ENCODE results near the gene ASTN2.
"Not testable (repeated sequence)": the region's sequence is repeated elsewhere in the genome, so short reads cannot be mapped to it uniquely, and the experiment has no call there.

ASTN2 gene

DNA sequence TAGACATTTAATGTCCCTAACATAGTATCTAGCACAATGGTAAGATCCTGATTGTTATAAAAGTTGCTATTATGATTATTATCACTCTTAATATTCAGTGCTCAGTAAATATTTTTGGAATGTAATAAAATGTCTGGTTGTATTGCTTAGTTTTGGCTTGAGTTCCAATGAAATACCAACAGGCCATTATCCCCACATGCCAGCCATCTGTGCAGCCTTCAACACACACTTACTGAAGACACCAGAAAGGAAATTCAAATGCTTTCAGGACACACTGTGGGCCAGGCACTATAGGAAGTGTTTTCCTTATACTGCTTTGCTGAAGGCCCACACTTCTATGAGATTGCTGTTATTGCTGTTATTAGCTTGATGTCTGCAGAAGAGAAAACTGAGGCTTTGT is 570.2 kb downstream of the ASTN2 start:
- H3K36me3 ChIP-seq (replicated peaks) = no peaks in the 10 kb centered on the region
- H3K27ac ChIP-seq = no peak overlapping the region
- in situ Hi-C loops (cut with HindIII; ENCODE audit: low pct_ligation_motif_present, low sequenced_read_pairs) = no loop called here
- no peak overlapping the region for H3K4me3 ChIP-seq (ENCODE audit: low read depth, low read length)
- no peak for DNase-seq
- H3K27me3 ChIP-seq (replicated peaks) = no peaks in the 10 kb centered on the region
- TF ChIP-seq, protein P1, sequence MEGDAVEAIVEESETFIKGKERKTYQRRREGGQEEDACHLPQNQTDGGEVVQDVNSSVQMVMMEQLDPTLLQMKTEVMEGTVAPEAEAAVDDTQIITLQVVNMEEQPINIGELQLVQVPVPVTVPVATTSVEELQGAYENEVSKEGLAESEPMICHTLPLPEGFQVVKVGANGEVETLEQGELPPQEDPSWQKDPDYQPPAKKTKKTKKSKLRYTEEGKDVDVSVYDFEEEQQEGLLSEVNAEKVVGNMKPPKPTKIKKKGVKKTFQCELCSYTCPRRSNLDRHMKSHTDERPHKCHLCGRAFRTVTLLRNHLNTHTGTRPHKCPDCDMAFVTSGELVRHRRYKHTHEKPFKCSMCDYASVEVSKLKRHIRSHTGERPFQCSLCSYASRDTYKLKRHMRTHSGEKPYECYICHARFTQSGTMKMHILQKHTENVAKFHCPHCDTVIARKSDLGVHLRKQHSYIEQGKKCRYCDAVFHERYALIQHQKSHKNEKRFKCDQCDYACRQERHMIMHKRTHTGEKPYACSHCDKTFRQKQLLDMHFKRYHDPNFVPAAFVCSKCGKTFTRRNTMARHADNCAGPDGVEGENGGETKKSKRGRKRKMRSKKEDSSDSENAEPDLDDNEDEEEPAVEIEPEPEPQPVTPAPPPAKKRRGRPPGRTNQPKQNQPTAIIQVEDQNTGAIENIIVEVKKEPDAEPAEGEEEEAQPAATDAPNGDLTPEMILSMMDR (IDR thresholded peaks at IDR 0.05; ENCODE audit: low read depth, low read length, missing control alignments) = no peak

- no peaks in the 10 kb centered on the region for H3K27me3 ChIP-seq (replicated peaks)
- H3K36me3 ChIP-seq (replicated peaks) = no peaks in the 10 kb centered on the region
- in situ Hi-C loops (cut with HindIII; ENCODE audit: low pct_ligation_motif_present, low sequenced_read_pairs) = no loop called here
- no peak overlapping the region for H3K4me3 ChIP-seq (ENCODE audit: low read depth, low read length)
- no peak overlapping the region for H3K27ac ChIP-seq
- no peak for DNase-seq
- TF ChIP-seq, protein P1 (IDR thresholded peaks at IDR 0.05; ENCODE audit: low read depth, low read length, missing control alignments) = no peak
Observed at GRCh38 chr9:116843863-116844620, 570.8 kb downstream of the ASTN2 start.

DNA sequence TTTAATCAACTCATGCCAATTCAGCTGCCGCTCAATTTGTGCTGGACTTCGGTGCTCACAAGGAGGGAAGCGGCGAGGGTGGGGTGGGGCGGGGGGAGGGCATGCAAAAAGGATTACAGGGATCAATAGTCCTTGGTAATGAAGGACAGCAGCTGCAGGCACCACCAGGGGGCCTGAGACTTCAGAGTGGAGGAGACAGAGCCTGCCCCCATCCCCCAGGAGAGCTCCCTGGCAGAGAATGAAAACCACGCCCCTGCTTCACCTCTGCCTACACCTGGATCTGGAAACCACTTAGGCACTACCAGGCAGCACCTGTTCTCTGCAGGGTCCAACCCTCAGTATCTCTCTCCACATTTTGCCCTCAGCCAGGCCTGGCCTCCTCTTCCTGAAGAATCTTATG is 572.2 kb downstream of the ASTN2 start:
- in situ Hi-C loops (cut with HindIII; ENCODE audit: low pct_ligation_motif_present, low sequenced_read_pairs) = no loop called here
- Histone ChIP-seq H3K4me3 (ENCODE audit: low read depth, low read length) (no peak overlapping the region), H3K36me3 (replicated peaks) (no peaks in the 10 kb centered on the region), H3K27ac (no peak overlapping the region), H3K27me3 (replicated peaks) (no peaks in the 10 kb centered on the region)
- DNase-seq = no peak
- TF ChIP-seq, protein P1 (IDR thresholded peaks at IDR 0.05; ENCODE audit: low read depth, low read length, missing control alignments) = no peak

DNA sequence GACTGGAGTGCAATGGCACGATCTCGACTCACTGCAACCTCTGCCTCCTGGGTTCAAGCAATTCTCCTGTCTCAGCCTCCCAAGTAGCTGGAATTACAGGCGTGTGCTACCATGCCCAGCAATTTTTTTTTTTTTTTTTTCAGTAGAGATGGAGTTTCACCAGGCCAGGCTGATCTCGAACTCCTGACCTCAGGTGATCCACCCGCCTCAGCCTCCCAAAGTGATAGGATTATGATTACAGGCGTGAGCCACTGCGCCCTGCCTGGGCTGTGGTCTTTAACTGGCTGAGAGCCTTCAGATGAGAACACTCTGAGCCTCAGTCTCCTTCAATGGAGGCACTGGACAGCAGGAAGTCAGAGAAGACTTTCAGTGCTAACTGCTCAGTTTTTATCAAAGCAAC is 576.4 kb downstream of the ASTN2 start:
- H3K4me3 ChIP-seq (ENCODE audit: low read depth, low read length); H3K27ac ChIP-seq; H3K27me3 ChIP-seq (replicated peaks); DNase-seq; in situ Hi-C loops (cut with HindIII; ENCODE audit: low pct_ligation_motif_present, low sequenced_read_pairs); H3K36me3 ChIP-seq (replicated peaks): not testable (repeated sequence)

- in situ Hi-C loops (cut with HindIII; ENCODE audit: low pct_ligation_motif_present, low sequenced_read_pairs) = no loop called here
- Histone ChIP-seq H3K4me3 (ENCODE audit: low read depth, low read length) (no peak overlapping the region), H3K36me3 (replicated peaks) (no peaks in the 10 kb centered on the region), H3K27me3 (replicated peaks) (no peaks in the 10 kb centered on the region), H3K27ac (no peak overlapping the region)
- no peak for DNase-seq
- TF ChIP-seq, protein P1 (IDR thresholded peaks at IDR 0.05; ENCODE audit: low read depth, low read length, missing control alignments) = no peak
Observed at GRCh38 chr9:116837018-116837989, 577.6 kb downstream of the ASTN2 start.

DNA sequence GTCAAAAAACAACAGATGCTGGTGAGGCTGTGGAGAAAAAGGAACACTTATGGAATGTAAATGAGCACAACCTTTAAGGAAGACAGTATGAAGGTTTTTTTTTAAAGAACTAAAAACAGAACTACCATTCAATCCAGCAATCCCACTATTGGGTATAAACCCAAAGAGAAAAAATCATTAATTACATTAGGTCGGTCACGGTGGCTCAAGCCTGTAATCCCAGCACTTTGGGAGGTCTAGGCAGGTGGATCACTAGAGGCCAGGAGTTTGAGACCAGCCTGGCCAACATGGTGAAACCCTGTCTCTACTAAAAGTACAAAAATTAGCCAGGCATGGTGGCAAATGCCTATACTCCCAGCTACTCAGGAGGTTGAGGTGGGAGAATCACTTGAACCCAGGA is 584.5 kb downstream of the ASTN2 start:
- H3K27me3 ChIP-seq (replicated peaks) = not testable (repeated sequence)

More for the DNA sequence above, 584.5 kb downstream of the ASTN2 start:
- in situ Hi-C loops (cut with HindIII; ENCODE audit: low pct_ligation_motif_present, low sequenced_read_pairs); DNase-seq; H3K27ac ChIP-seq; H3K36me3 ChIP-seq (replicated peaks); H3K4me3 ChIP-seq (ENCODE audit: low read depth, low read length): not testable (repeated sequence)

Measured in brain microvascular endothelial cell (primary cell).